Mammary epithelial cell (primary cell): ENCODE measurements around the gene ULK4.

Experiments
- EZH2 ChIP-seq: IDR thresholded peaks from 2 replicates; pipeline ENCODE4 v1.6.1; 2012; ENCODE audit warnings: low read length, inconsistent platforms, borderline replicate concordance
- TF ChIP-seq, protein P1 (sequence below), 2 donors: IDR thresholded peaks in 1 of 2; conservative IDR thresholded peaks in 1 of 2; 2 replicates each; pipeline ENCODE4 v1.5.1; 2011 to 2012; ENCODE audit warnings: inconsistent platforms in 2 of 2, low read length in 2 of 2, mild to moderate bottlenecking in 2 of 2, control low read depth in 1 of 2, low read depth in 1 of 2; ENCODE audit not compliant: insufficient read depth in 1 of 2; ENCODE audit errors: extremely low read depth in 1 of 2

DNA sequence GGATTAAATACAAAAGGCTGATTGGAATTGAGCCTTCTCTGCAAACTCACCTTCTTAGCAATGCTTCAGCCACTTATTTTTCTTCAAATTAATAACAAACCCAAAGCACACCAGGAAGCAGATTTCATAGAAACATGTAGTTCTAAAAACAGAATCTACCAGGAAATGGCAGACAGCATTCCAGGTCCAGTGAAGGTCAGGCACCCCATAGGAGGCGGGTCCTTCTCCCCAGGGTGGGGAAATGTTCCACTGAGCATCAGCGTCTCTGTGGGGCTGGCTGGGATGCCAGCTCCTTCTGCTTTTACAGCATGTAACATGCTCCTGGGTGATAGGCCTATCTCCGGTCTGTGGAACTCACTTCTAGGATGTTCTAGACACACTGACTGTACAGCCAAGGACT is 713.4 kb downstream of the ULK4 start:
- TF ChIP-seq, protein P1, sequence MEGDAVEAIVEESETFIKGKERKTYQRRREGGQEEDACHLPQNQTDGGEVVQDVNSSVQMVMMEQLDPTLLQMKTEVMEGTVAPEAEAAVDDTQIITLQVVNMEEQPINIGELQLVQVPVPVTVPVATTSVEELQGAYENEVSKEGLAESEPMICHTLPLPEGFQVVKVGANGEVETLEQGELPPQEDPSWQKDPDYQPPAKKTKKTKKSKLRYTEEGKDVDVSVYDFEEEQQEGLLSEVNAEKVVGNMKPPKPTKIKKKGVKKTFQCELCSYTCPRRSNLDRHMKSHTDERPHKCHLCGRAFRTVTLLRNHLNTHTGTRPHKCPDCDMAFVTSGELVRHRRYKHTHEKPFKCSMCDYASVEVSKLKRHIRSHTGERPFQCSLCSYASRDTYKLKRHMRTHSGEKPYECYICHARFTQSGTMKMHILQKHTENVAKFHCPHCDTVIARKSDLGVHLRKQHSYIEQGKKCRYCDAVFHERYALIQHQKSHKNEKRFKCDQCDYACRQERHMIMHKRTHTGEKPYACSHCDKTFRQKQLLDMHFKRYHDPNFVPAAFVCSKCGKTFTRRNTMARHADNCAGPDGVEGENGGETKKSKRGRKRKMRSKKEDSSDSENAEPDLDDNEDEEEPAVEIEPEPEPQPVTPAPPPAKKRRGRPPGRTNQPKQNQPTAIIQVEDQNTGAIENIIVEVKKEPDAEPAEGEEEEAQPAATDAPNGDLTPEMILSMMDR (conservative IDR thresholded peaks at IDR 0.05 in 1 of 2, IDR thresholded peaks at IDR 0.05 in 1 of 2; ENCODE audit: extremely low read depth in 1 of 2, insufficient read depth in 1 of 2, low read depth in 1 of 2, low read length in 2 of 2) = no peak
- no peak for TF ChIP-seq EZH2
